NCI-H748 (cell line): ENCODE measurements around the gene TNNC1.

Experiments
- DNase-seq: peaks from one replicate; lab custom pipeline; 2025; ENCODE audit not compliant: unreplicated experiment; lab: John Stamatoyannopoulos, UW

The TNNC1 gene

DNA sequence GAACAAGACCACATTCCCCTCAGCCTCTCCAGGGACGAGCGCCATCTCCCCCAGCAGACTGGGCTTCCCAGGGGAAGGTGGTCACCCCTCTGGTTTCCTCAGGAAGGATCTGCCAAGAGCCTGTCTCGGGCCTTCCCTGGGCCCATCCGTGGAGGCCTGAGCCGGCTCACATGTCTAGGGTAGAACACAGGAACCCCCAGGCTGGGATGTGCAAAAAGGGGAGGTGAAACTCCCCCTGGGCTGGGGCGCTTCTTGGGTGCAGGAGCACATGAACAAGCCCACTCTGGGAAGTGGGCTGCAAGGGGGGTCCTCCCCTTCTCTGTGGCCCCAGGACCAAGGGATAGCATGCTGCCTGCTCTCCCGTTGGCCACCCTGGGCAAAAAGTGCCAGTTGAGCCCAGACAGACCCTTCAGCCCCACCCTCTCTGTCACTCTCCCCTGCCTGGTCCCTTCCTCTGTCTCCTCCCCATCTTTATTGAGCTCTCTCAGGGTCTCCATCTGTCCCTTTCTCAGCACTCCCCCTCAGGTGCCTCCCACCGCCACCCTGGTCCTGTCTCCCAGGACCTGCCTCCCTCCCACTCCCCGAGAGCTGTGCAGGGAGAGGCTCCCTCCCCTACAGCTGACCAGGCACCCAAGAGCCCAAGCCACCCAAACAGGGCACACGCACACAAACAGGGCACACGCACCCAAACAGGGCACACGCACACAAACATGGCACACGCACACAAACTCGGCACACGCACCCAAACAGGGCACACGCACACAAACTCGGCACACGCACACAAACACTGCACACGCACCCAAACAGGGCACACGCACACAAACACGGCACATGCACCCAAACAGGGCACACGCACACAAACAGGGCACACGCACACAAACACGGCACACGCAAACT lies 9.8 kb downstream of the TNNC1 start:
- DNase-seq: no peak

- no peak for DNase-seq
Measured at GRCh38 chr3:52443268-52443610, 10.6 kb downstream of the TNNC1 start.

- DNase-seq: no peak
Measured at GRCh38 chr3:52442409-52443267, 11.2 kb downstream of the TNNC1 start.

DNA sequence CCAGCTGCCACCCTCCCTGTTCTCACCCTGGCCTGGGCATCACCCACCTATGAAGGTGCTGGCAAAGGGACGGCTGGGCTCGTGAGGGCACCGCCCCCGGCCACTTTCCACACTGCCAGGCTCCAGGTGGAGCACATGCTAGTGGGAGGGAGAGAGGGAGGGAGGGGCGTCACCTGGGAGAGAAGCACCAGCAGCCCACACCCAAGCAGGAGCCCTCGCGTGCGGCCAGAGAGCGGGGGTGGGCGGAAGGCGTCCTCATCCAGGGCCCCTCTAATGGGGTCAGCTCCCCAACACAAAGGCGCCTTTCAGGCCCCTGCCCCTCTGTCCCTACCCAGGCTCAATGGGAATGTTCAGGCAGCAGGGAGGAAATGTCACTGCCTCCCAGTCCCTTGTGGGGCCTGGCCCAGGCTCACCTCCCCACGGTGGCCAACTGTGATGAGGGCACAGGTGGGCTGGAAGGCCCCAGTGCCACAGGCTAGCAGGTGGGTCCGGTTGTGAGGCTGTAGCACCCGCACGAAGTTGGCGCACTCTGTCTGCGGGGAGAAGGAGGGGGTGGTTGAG lies 12.0 kb downstream of the TNNC1 start:
- no peak for DNase-seq

DNA sequence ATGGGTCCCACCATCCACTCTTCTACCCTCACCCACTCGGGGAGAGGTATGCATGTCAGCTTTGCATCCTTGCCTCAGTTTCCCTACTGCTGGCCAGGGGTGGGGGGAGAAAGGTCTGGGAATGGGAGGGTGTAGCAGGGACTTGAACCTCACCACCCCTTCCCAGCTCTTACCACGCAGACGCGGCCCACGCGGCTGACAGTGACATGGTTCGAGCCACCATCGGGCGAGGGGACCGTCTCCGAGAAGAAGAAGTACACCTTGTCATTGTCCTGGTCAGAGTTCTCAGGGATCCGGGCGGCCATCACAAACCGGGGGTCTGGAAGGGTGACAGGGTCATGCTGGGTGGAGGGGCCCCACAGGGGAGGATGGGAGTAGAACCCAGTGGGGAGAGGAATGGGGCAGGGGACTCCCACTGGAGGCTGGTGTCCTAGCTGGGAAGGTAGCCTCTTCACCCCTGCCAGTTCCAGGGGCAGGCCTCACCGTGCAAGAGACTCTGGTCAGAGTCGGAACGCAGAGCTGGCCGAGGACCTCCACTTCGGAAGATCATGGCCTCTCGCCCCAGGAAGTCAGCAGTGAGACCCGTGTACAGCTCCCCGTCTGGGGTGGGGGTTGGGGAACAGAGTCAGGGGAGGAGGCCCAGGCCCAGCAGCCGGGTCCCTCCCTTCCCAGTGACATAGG lies 12.6 kb downstream of the TNNC1 start:
- DNase-seq: no peak

DNA sequence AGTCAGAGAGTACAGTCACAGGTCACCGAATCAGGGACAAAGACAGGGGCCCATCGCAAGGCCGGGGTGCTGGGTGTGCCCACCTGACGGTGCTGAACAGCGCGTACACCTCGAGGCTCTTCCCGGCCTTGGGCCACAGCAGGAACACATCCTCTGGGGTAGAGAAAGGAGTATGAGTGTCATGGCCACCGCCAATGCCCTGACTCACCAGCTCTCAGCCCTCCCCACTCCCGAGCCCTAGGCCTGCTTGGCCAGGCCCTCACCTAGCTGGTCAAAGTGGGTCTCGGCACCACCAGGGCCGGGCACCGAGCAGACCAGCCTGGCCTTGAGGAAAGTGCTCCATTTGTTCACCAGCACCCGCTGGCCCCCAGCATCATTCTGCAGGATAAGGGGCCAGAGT lies 13.2 kb downstream of the TNNC1 start:
- DNase-seq: no peak

GRCh38 chr3:52440249-52440551 lies 13.6 kb downstream of the TNNC1 start:
- no peak for DNase-seq

- no peak for DNase-seq
Measured at GRCh38 chr3:52439426-52440248, 14.2 kb downstream of the TNNC1 start.

DNA sequence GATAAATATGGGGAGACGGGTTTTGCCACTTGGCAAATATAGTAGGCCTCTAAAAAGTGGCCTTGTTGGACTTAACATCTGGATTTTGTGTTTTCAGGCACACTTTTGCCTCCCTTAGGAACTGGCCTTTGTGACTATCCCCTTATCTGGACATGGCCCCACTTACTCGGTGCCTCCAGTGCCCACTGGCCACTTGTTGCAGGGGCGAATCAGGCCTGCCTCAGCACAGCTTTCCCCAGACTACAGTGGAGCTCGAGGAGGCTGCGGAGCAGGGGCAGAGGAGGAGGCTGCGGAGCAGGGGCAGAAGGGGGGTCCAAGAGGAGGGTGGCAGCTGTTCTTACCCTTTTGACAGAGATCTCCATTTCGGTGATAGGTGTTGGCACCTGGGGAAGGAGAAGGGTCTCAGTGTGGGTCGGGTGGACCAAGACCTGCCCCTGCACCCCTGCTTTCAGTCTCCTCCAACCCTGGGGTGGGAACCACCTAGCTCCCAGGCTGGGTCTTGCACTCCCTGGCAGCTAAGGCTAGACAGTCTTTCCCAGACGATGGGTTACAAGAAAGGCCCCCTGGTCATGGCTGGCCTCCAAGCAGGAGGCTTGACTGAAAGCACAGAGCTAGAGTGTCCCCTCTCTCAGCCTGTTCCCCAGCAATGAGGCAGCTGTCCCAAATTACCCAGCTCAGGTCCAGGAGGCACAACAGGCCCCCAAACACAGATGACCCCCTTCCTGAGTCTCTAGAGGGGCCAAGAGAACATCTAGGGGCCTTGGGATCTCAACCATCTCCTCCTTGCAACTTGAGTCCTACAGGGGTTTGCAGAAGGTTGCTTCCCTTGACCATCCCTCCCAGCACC lies 15.0 kb downstream of the TNNC1 start:
- no peak for DNase-seq

DNA sequence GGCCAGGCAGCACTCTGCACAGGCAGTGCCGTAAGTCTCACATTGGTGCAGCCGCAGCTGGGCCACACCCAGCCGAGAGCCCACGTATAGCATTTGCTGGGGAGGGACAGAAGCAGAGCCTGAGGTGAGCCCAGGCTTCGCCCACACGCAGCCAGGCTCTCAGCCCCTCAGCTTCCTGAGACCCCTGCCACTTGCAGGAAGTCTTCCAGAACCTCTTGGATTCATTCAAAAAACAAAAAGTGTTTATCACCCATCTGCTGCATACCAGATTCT lies 15.8 kb downstream of the TNNC1 start:
- DNase-seq: no peak

GRCh38 chr3:52437326-52438103 lies 16.3 kb downstream of the TNNC1 start:
- DNase-seq: no peak

DNA sequence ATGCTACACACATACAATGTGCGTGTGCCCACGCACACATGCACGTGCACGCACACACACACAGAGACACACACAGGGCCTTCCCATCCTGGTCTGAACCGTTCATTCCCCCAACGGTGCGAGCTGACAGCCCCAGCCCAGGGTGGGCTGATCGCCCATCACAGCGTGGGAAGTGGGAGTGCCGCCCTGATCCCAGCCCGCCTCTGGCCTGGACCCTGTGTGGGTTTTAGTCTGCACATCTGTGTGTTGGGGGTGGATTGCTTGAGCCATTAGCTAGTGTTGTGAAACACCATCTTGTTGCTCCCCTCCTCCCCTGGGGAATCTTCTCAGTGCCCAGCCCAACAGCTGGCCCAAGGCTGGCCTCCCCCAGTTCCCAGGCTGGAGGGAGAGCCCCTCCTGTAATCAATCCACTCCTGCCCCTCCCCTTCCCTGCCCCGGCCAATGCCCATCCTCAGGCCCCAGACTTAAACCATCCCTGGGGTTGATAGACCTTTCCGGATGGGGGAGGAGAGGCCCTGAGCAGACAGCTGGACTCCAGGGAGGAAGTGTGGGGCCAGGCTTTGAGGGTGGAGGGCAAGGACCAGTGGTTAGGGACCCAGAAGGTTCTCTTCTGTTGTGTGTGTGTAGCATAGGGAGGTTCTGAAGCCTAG lies 17.2 kb downstream of the TNNC1 start:
- DNase-seq: no peak

GRCh38 chr3:52435246-52436101 lies 18.4 kb downstream of the TNNC1 start:
- no peak for DNase-seq

GRCh38 chr3:52434491-52435115 lies 19.2 kb downstream of the TNNC1 start:
- no peak for DNase-seq

DNA sequence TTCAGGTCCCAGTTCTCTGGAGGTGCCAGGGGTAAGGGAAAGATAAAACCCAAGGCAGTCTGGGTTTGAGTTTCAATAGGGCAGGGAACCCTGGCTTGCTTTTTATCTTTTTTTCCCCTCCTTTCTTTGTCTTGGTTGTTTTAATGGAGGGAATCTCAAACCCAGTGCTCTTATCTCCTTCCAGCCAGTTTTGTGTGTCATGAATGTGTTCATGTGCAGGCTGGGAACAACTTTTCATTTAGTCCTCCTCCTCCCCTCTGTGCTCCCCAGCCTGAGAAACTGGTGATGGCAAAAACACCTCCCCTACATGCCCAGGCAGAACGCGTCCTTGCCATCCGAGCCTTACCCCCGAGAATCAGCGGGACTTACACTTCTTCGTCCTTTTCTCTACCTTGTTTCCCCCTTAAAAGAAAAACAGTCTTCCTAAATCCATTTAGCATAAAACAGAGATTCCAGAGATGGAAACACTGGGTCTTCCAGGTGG lies 19.8 kb downstream of the TNNC1 start:
- no peak for DNase-seq

GRCh38 chr3:52433328-52433995 lies 20.4 kb downstream of the TNNC1 start:
- no peak for DNase-seq

DNA sequence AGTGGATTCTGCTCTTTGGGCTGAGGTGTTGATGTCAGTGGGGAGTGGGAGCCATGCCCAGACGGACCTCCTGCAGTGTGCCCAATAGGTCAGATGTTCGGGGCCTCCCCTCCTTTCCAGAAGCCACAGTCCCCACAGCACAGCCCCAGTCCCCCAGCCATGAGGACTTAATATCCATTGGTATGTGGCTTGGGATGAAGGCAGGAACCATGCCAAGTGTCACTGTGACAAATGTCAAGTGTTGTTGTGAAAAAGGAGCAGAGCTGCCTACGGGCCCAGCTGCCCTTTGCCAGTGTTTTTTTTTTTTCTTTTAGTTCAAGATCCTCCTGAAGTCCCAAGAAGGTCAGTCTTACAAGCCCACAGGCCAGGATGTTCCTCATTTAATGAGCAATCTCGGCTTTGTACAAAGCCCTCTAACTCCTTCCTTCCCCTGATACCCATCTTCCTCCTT lies 21.1 kb downstream of the TNNC1 start:
- DNase-seq: no peak
